GM12878 (cell line): ENCODE data around the gene C11orf65. TPM values are rescaled to one million over a fixed set of nuclear protein-coding genes. Genes with fewer than 3 reads are reported as not detected.

ENCODE experiments used
- ATAC-seq: fragments of 200-7000 bp; cut with Tn5 transposase; 3 replicates; pipeline ENCODE4 v1.9.1; 2020; ENCODE audit warnings: mild to moderate bottlenecking, moderate library complexity
- Bru-seq: library from RNA; stranded (reverse); fragments of 400-500 nt; gene quantifications from one replicate; lab custom pipeline; 2021; lab: Mats Ljungman, UMichigan
- BruChase-seq, 2 experiments: library from RNA; stranded (reverse); fragments of 400-500 nt; gene quantifications; one replicate each; lab custom pipeline; 2021; lab: Mats Ljungman, UMichigan
- BruUV-seq: library from RNA; stranded (reverse); fragments of 400-500 nt; replicated peaks from 2 replicates; lab custom pipeline; 2021; lab: Mats Ljungman, UMichigan
- CTCF ChIA-PET: fragments of 300-600 bp; sonication (Branson Sonifier 250); formaldehyde crosslinking; extraction: SDS; loops from one replicate; lab custom pipeline; 2021; ENCODE audit warnings: inconsistent platforms; lab: Yijun Ruan, JAX
- POLR2A ChIA-PET: fragments of 350-600 bp; formaldehyde crosslinking; extraction: SDS; loops from one replicate; lab custom pipeline; 2021; ENCODE audit warnings: inconsistent platforms; lab: Charles Lee
- RAD21 ChIA-PET: fragments of 300-600 bp; sonication (Branson Sonifier 250); formaldehyde crosslinking; loops from one replicate; lab custom pipeline; 2023; ENCODE audit warnings: antibody characterized with exemption; ENCODE audit not compliant: unreplicated experiment; lab: Charles Lee
- SMC1A ChIA-PET: fragments of 300-600 bp; sonication (Branson Sonifier 250); formaldehyde crosslinking; loops from one replicate; lab custom pipeline; 2023; ENCODE audit not compliant: unreplicated experiment, uncharacterized antibody; lab: Charles Lee
- DNase-seq: peaks from one replicate; pipeline ENCODE4 v3.0.0-alpha.2; 2011; ENCODE audit warnings: low read depth, low spot score
- FAIRE-seq: peaks from 3 replicates; lab custom pipeline; 2011; peaks lifted over from hg19 to GRCh38; lab: Jason Lieb, UNC
- H2AFZ ChIP-seq: 2 replicates; pipeline ENCODE4 v1.6.0; 2011; ENCODE audit warnings: low read depth, low read length, control low read depth; ENCODE audit not compliant: control insufficient read depth
- H3K27ac ChIP-seq: 2 replicates; pipeline ENCODE4 v1.5.1; 2011; ENCODE audit warnings: control low read depth; ENCODE audit not compliant: control insufficient read depth, insufficient read depth
- H3K27me3 ChIP-seq, 2 experiments: replicated peaks in 1 of 2; 2 replicates each; pipeline versions ENCODE4 v1.6.0 to v1.6.1; 2011; ENCODE audit warnings: low read length in 1 of 2; ENCODE audit not compliant: control insufficient read depth in 2 of 2, insufficient read depth in 2 of 2
- H3K36me3 ChIP-seq, 2 experiments: 2 replicates each; pipeline ENCODE4 v1.5.1; 2011; ENCODE audit warnings: low read length in 1 of 2; ENCODE audit not compliant: control insufficient read depth in 2 of 2, insufficient read depth in 2 of 2
- H3K4me1 ChIP-seq: 2 replicates; pipeline ENCODE4 v1.6.1; 2011; ENCODE audit warnings: mild to moderate bottlenecking, low read length, moderate library complexity, mixed read lengths; ENCODE audit not compliant: control insufficient read depth, insufficient read depth
- H3K4me2 ChIP-seq: 2 replicates; pipeline ENCODE4 v1.6.0; 2011; ENCODE audit warnings: control low read depth; ENCODE audit not compliant: control insufficient read depth, insufficient read depth
- H3K4me3 ChIP-seq: fragments of 200-600 bp; sonication (generic); 2 replicates; pipeline ENCODE4 v1.5.1; 2016
- H3K79me2 ChIP-seq: 2 replicates; pipeline ENCODE4 v1.6.0; 2011; ENCODE audit warnings: low read length; ENCODE audit not compliant: control insufficient read depth, insufficient read depth
- H3K9ac ChIP-seq: 2 replicates; pipeline ENCODE4 v1.8.0; 2011; ENCODE audit warnings: low read length, control low read depth, mixed read lengths; ENCODE audit not compliant: control insufficient read depth, insufficient read depth
- H3K9me3 ChIP-seq: replicated peaks from 3 replicates; pipeline ENCODE4 v1.5.1; 2011; ENCODE audit warnings: mild to moderate bottlenecking, low read length; ENCODE audit not compliant: control insufficient read depth, insufficient read depth
- H4K20me1 ChIP-seq: 2 replicates; pipeline ENCODE4 v1.6.0; 2011; ENCODE audit not compliant: control insufficient read depth, insufficient read depth
- CEBPZ ChIP-seq: fragments of 150-350 bp; IDR thresholded peaks from 2 replicates; pipeline ENCODE4 v1.6.1; 2016; ENCODE audit warnings: low read depth, low read length
- GATAD2B ChIP-seq: fragments of 450-650 bp; conservative IDR thresholded peaks from 2 replicates; pipeline ENCODE4 v1.6.1; 2017; ENCODE audit warnings: low read depth, mild to moderate bottlenecking, moderate library complexity
- IRF4 ChIP-seq: IDR thresholded peaks from 2 replicates; pipeline ENCODE4 v1.6.1; 2011; ENCODE audit warnings: low read depth, low read length
- NR2C2 ChIP-seq: IDR thresholded peaks from 2 replicates; pipeline ENCODE4 v1.6.1; 2011; ENCODE audit warnings: borderline replicate concordance, low read depth; ENCODE audit not compliant: control insufficient read depth, insufficient read length
- NRF1 ChIP-seq: conservative IDR thresholded peaks from 2 replicates; pipeline ENCODE4 v1.6.1; 2011; ENCODE audit warnings: mild to moderate bottlenecking, low read depth, low read length, improper control_type of control experiment
- PML ChIP-seq: IDR thresholded peaks from 2 replicates; pipeline ENCODE4 v1.6.1; 2012; ENCODE audit warnings: low read length, inconsistent platforms
- SREBF1 ChIP-seq: IDR thresholded peaks from 2 replicates; pipeline ENCODE4 v1.6.1; 2012; ENCODE audit warnings: mild to moderate bottlenecking, low read length
- STAT3 ChIP-seq: IDR thresholded peaks from 2 replicates; pipeline ENCODE4 v1.6.1; 2011; ENCODE audit warnings: low read depth, low read length, improper control_type of control experiment
- YY1 ChIP-seq: IDR thresholded peaks from 2 replicates; pipeline ENCODE4 v1.6.1; 2011; ENCODE audit warnings: low read depth, mild to moderate bottlenecking, low read length
- ZBED1 ChIP-seq: IDR thresholded peaks from 2 replicates; pipeline ENCODE4 v1.6.1; 2016; ENCODE audit warnings: borderline replicate concordance
- WGBS: methylation state at CpG from one replicate; pipeline ENCODE4 v1.1.6; 2016; ENCODE audit warnings: low lambda C conversion rate; ENCODE audit not compliant: insufficient replicate concordance, insufficient coverage; ENCODE audit errors: missing lambda C conversion rate; 5-methylcytosine and 5-hydroxymethylcytosine counted together
- in situ Hi-C: fragments of 300-500 bp; cut with MboI; formaldehyde crosslinking; loops from 9 replicates; pipeline ENCODE4 v1.14.3; 2018; ENCODE audit warnings: mixed read lengths
- intact Hi-C: fragments of 100-400 bp; cut with micrococcal nuclease; formaldehyde crosslinking; loops from one replicate; pipeline ENCODE4 v1.14.2; 2022; ENCODE audit not compliant: unreplicated experiment
- long read RNA-seq, 2 experiments: library from polyadenylated mRNA; unstranded; transcript quantifications; one replicate each; pipeline ENCODE4 v2.0.0, GENCODE V29; 2019 to 2020
- polyA minus RNA-seq, 3 experiments: library from RNA; depleted of rRNA, polyadenylated mRNA; stranded (reverse); fragments of >200 nt; gene quantifications; 2 replicates each; pipeline ENCODE4 v1.2.3, GENCODE V29; 2011
- polyA plus RNA-seq, 11 experiments: library from polyadenylated mRNA; depleted of rRNA in 4 of 11; unstranded in 6 of 11; stranded (reverse) in 5 of 11; fragments of >200 nt; fragmentation: Nextera tagmentation in 4 of 11; fragmentation: Illumina TruSeq in 1 of 11; extraction: Ambion mirVana in 4 of 11; extraction: Trizol in 1 of 11; gene quantifications; 1 replicate in 1 of 11; 2 replicates in 10 of 11; pipeline versions ENCODE4 v1.2.1 to v1.2.3, GENCODE V29; 2011 to 2016; ENCODE audit warnings: inconsistent platforms in 2 of 11, missing spikeins in 2 of 11, low read depth in 1 of 11
- total RNA-seq, 4 experiments: library from RNA; depleted of rRNA in 3 of 4; stranded (reverse); fragments of >200 nt in 3 of 4; fragmentation: Illumina TruSeq in 1 of 4; extraction: Trizol in 1 of 4; gene quantifications; 2 replicates each; pipeline versions ENCODE4 v1.2.1 to v1.2.3, GENCODE V29; 2013 to 2021
- TF ChIP-seq, protein P1 (sequence below): fragments of 450-650 bp; formaldehyde crosslinking; IDR thresholded peaks from 2 replicates; pipeline ENCODE4 v1.4.0; 2022; ENCODE audit warnings: mild to moderate bottlenecking, moderate library complexity

Gene C11orf65, protein sequence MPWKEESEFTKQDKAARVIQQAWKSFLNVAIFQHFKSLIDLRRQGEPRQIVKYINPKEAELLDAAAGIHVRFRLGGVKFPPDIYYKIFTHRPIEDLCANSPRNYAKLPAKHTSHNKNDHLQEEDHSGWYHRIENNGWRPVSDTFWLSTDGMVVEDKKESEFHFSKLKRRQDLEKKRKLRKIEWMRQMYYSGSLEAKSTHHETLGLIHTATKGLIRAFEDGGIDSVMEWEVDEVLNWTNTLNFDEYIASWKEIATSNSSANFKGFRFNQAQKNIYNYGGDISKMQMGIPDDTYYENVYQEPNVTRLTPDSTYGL
- total RNA-seq (2013; cell fraction: nucleolus; rRNA removed): 4.6 and 5.0 TPM in 2 replicates
- total RNA-seq (2014; rRNA removed) (0.90 and 1.5 TPM in 2 replicates), total RNA-seq (2014; rRNA removed; fragmentation: Illumina TruSeq; extraction: Trizol) (2.0 and 3.1 TPM in 2 replicates), total RNA-seq (2021) (0.21 and 0.87 TPM in 2 replicates), polyA plus RNA-seq (2011; rRNA removed) (1.3 and 2.6 TPM in 2 replicates), polyA plus RNA-seq (2014; fragmentation: Illumina TruSeq; extraction: Trizol) (0.71 and 0.81 TPM in 2 replicates), polyA plus RNA-seq (2014; fragmentation: Nextera tagmentation; extraction: Ambion mirVana) (1 to 10 TPM; 1.4 to 1.5 TPM), polyA plus RNA-seq (2014; rRNA removed) (0.93 and 1.1 TPM in 2 replicates), polyA plus RNA-seq (2016; fragmentation: Nextera tagmentation; extraction: Ambion mirVana) (1 to 10 TPM; 1.2 TPM), polyA minus RNA-seq (2011; rRNA and poly(A)+ RNA removed) (0.51 and 0.72 TPM in 2 replicates), Bru-seq, nascent RNA (percentile 41 among the genes with signal in this experiment), BruChase-seq, experiment 1, labeled RNA remaining after a 6-hour chase (percentile 34 among the genes with signal in this experiment), BruChase-seq, experiment 2, labeled RNA remaining after a 2-hour chase (percentile 41 among the genes with signal in this experiment)
- 0.63 TPM for polyA plus RNA-seq (2011; ENCODE audit: low read depth)
- polyA plus RNA-seq (2011; cell fraction: cytosol; rRNA removed): 0.33 TPM in 2 replicates
- 0.31 and 0.73 TPM in 2 replicates for polyA plus RNA-seq (2011; cell fraction: nucleus; rRNA removed)
- 1.3 and 1.5 TPM in 2 replicates for polyA plus RNA-seq (2012)
- 1.1 TPM in 1 of 2 replicates, not detected in the other for polyA minus RNA-seq (2011; cell fraction: cytosol; rRNA and poly(A)+ RNA removed)
- 0.73 and 0.86 TPM in 2 replicates for polyA minus RNA-seq (2011; cell fraction: nucleus; rRNA and poly(A)+ RNA removed)
- long read RNA-seq, experiment 1, partial matches to known transcripts: 1 of 1 reads
- long read RNA-seq, experiment 1, other reads (novel, unspliced or antisense): 0 of 1 reads
- long read RNA-seq, experiment 2, partial matches to known transcripts: 0 of 6 reads
- long read RNA-seq, experiment 2, other reads (novel, unspliced or antisense): 6 of 6 reads

DNA sequence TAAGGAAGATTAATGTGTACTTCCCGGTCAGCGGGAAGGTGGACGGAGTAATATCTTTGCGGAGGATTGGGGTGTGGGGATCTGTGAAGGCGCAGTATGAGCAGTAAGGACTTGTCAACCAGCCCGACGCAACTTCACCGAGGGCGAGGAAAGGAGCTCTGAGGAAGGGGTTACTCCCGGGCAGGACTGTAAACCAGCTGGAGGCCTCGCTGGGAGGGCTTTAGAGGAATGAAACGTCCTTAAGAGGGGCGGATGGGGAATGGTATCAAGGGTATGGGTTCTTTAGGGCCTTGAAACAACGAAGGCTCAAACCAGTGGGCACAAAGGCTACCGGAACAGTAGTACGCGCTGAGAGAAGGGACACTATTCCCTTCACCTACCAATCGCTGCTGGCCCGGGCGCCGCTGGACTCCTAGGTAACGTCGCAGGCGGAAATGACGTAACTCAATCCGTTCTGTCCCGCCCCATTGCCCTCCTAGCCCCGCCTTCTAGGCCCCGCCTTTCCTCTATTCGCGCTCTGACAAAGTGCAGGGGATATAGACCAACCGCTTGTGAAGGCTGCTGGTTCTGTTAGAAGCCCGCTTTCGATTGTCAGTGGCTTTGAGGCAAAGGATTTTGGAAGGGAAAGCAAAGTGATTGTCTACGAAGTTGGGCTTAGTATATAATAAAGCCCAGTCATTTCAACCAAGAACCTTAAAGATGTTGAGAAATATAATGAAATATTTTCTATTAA, at the start of gene C11orf65:
C11orf65 (minus strand) TSS at position 439 of the 733 bp plus-strand sequence. CDS start 5,970 bp downstream, outside the sequence.
- RAD21 ChIA-PET: interaction anchor here (0.9 to 1.5 kb wide), 5 partner anchors 126 to 458 kb away, joined by 3 to 6 read pairs (median 4); partner anchors contain the start of genes CUL5 and EXPH5
- Histone ChIP-seq H3K27me3 (no peaks in the 10 kb centered on the region), H3K9ac (peak within 1 kb of the TSS; percentile 99), H3K9me3 (no peaks in the 10 kb centered on the region), H3K4me2 (peak within 1 kb of the TSS; percentile 58), H3K79me2 (no peaks in the 10 kb centered on the region), H3K4me3 (peak within 1 kb of the TSS; percentile 74), H4K20me1 (no peaks in the 10 kb centered on the region), H2AFZ (peak within 1 kb of the TSS; percentile 90), H3K36me3 (no peaks in the 10 kb centered on the region), H3K27ac (peak within 1 kb of the TSS; percentile 93), H3K4me1 (no peaks in the 10 kb centered on the region)
- in situ Hi-C loops: no loop called here
- DNase-seq (peak; percentile 96), FAIRE-seq (peak; percentile 98), ATAC-seq (peak; percentile 99)
- POLR2A ChIA-PET: interaction anchor here (0.6 kb wide), 1 partner anchor 198 kb away, joined by 3 read pairs; the partner anchor contains the start of gene DDX10
- SMC1A ChIA-PET: interaction anchor here (0.6 to 2.9 kb wide), 7 partner anchors 8 to 180 kb away, joined by 3 to 16 read pairs (median 3); no protein-coding TSS in a partner anchor
- no TSS peak for BruUV-seq
- intact Hi-C loops: loop anchor here (1.0 to 10.0 kb wide), 4 partner anchors 30 to 242 kb away; partner anchors contain the start of genes ATM and NPAT
- CTCF ChIA-PET: interaction anchor here (0.9 to 2.3 kb wide), 7 partner anchors 25 to 458 kb away, joined by 3 to 6 read pairs (median 5); partner anchors contain the start of gene CUL5
- under 1% methylated on average over 35 of the region's 35 CpGs for WGBS
- TF ChIP-seq STAT3 (no peak), NRF1 (no peak), SREBF1 (no peak), PML (peak; percentile 96), YY1 (peak; percentile 10; the same call in 1 of the 2 replicates), GATAD2B (no peak), IRF4 (no peak), CEBPZ (no peak), NR2C2 (no peak), ZBED1 (peak; percentile 84; the same call in 1 of the 2 replicates)
- TF ChIP-seq, protein P1, sequence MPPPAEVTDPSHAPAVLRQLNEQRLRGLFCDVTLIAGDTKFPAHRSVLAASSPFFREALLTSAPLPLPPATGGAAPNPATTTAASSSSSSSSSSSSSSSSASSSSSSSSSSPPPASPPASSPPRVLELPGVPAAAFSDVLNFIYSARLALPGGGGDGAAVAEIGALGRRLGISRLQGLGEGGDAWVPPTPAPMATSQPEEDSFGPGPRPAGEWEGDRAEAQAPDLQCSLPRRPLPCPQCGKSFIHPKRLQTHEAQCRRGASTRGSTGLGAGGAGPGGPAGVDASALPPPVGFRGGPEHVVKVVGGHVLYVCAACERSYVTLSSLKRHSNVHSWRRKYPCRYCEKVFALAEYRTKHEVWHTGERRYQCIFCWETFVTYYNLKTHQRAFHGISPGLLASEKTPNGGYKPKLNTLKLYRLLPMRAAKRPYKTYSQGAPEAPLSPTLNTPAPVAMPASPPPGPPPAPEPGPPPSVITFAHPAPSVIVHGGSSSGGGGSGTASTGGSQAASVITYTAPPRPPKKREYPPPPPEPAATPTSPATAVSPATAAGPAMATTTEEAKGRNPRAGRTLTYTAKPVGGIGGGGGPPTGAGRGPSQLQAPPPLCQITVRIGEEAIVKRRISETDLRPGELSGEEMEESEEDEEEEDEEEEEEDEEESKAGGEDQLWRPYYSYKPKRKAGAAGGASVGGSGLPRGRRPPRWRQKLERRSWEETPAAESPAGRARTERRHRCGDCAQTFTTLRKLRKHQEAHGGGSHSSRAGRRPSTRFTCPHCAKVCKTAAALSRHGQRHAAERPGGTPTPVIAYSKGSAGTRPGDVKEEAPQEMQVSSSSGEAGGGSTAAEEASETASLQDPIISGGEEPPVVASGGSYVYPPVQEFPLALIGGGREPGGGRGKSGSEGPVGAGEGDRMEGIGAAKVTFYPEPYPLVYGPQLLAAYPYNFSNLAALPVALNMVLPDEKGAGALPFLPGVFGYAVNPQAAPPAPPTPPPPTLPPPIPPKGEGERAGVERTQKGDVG (CRISPR knock-in tag): no peak
